GM21423 (cell line): ENCODE results near the gene MPPED2.

Source experiments
- ATAC-seq: cut with Tn5 transposase; IDR thresholded peaks from one replicate; pipeline ENCODE4 v1.9.1; 2021; ENCODE audit warnings: mild to moderate bottlenecking, moderate library complexity; ENCODE audit not compliant: unreplicated experiment

Gene MPPED2

DNA sequence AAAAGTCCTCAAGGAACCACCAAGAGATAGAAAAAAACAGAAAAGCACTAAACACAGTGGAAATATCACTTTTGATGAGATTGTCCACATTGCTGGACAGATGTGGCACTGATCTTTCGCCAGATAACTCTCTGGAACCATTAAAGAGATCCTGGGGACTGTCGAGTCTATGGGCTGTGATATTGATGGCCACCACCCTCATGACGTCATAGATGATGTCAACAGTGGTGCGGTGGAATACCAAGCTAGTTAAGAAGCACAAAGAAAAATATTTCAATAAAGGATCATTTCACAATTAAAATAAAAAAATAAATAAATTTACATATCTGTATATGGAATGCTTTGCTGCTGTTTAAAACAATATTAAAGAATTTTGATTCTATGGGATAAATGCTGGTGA lies 217.8 kb downstream of the MPPED2 start:
- ATAC-seq: no peak

DNA sequence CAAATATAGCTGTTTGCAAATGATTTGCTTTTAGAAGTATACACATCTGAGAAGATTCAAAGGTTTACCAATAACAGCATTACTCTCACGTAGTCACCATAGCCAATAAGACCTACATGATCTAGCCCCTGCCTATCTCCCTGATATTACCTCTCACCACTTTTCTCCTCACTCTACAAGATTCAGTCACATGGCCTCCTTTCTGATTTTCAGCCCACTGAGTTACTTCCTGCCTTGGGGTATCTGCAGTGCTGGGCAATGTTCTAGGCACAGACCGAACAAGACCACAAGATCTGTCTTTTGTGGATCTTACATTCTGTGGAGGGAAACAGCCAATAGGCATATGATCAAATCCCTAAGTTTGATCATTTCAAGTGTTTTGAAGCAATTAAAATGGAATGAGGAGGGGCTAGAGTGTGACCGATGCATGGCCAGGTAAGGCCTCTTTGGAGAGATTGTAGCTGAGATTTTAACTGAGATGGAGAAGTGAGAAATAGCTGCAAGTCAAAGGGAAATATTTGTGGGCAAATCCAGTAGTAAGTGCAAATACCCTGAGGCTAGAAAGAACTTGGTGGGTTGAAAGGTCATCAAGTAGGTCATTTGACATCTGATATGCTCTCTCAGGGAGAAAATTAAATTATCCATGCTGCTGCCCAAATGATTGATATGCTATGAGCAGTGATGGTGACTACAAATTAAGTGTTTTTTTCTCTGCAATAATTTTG lies 220.2 kb downstream of the MPPED2 start:
- ATAC-seq: no peak

DNA sequence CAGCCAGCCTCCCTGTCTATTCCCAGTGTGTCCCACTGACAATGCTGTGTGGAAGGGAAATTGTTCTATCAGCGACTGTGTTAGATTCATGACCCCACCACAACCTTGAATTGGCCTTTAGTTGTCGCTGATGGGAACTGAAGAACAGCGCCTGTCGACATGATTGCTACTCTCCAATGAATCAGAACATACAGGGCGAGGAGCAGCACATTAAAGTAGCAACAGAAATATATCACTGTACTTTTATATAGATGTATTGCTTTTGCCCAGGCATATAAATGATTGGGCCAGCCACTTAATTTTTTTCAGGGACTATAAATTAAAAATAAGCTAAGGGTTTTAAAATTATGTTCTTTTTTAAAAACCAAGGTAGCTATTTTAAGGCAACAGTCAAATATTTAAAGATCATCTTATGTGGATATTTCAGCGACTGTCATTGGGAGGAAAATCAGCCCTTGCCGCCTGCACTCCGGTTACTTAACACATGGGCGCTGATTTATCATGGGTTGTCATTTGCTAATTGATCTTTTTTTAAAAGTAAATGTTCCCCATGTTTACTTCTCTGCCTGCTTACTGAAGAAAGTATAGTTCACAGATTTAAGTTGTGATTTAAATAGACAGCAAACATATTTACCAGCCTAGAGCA lies 221.2 kb downstream of the MPPED2 start:
- no peak for ATAC-seq

DNA sequence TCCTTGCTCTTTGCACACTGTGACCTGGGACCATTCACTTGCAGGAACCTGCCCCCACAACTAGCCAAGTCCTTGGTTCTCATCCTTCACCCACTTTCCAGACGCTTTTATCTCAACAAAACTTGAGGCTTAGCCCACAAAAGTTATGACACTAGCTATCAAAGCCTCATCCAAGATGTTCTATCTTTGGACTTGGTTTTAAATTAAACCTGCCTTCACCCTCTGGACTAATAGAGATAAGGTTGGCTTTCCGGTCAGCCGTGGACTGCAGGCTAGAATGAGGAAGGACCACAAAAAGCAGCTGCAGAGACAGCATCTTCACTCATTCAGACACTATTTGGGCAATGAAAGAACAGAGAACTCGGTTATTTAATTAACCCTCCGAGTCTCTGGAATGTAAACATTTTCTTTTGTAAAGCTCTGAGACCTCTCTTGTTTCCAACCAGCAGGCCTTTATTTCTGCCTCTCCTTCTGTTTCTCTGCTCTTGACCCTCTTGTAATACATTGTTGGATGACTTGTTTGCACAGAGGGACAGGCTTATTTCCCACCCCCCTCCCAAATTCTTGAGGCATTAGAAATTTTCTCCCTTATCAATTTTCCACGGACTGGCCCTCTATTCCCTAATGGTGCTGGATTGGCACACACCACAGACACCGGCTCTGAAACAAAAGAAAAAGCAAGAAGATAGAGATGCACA lies 221.9 kb downstream of the MPPED2 start:
- ATAC-seq: no peak

DNA sequence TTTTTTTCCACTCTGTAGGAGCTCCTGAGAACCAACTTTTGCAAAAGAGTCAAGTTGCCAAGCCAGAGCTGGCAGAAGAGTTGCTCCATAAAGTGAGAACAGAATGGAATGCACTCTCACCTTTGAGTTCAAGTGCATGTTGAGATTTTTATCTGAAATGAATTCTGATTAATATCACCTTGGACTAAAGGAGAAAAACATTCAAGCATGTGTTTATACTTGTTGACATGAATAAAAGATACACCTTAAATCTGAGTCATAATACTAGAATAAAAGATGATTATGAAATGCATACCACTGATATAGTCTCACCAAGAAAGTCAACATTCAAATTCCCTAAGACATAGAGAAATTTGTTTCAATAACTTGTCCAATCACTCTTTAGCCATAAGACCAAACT lies 225.4 kb downstream of the MPPED2 start:
- ATAC-seq: no peak
